Spinal cord (tissue), 10 donors: ENCODE measurements around the gene UBL4A. TPM values are rescaled to one million over a fixed set of nuclear protein-coding genes. Genes with fewer than 3 reads are reported as not detected.

ENCODE experiments used
- DNase-seq, 6 donors: peaks; one replicate each; pipeline versions ENCODE4 v3.0.0 to v3.0.0-alpha.2; 2013 to 2015; ENCODE audit warnings: low spot score in 6 of 6, low read depth in 4 of 6
- H3K27ac ChIP-seq: one replicate; pipeline ENCODE4 v1.5.1; 2013; ENCODE audit warnings: low read depth, low read length, control low read depth
- H3K27me3 ChIP-seq: one replicate; pipeline ENCODE4 v1.6.1; 2013; ENCODE audit warnings: low read length; ENCODE audit not compliant: control insufficient read depth, insufficient read depth
- H3K36me3 ChIP-seq: one replicate; pipeline ENCODE4 v1.6.1; 2013; ENCODE audit warnings: low read length; ENCODE audit not compliant: control insufficient read depth, insufficient read depth
- H3K4me1 ChIP-seq: one replicate; pipeline ENCODE4 v1.6.1; 2013; ENCODE audit warnings: low read length; ENCODE audit not compliant: control insufficient read depth, insufficient read depth
- H3K4me3 ChIP-seq: one replicate; pipeline ENCODE4 v1.5.1; 2013; ENCODE audit warnings: low read depth, low read length, control low read depth
- H3K9me3 ChIP-seq: one replicate; pipeline ENCODE4 v1.6.1; 2013; ENCODE audit warnings: low read length; ENCODE audit not compliant: control insufficient read depth, insufficient read depth
- WGBS: methylation state at CpG from one replicate; pipeline ENCODE4 v1.1.5; 2013; ENCODE audit warnings: missing lambda C conversion rate; ENCODE audit not compliant: insufficient coverage; 5-methylcytosine and 5-hydroxymethylcytosine counted together
- polyA plus RNA-seq, 2 donors: library from polyadenylated mRNA; unstranded; fragments of 120-200 nt; gene quantifications; one replicate each; pipeline ENCODE4 v1.2.1, GENCODE V29; 2013; ENCODE audit not compliant: insufficient read length in 2 of 2
- small RNA-seq: library from RNA; depleted of rRNA; stranded (forward); fragments of <200 nt; gene quantifications from one replicate; pipeline ENCODE3, GENCODE V24; 2014; ENCODE audit warnings: low replicate concordance
- total RNA-seq, 2 donors: library from RNA; depleted of rRNA in 1 of 2; stranded (reverse); fragments of 120-200 nt in 1 of 2; fragments of >200 nt in 1 of 2; gene quantifications; one replicate each; pipeline versions ENCODE4 v1.2.3 to v1.2.4, GENCODE V29; 2013 to 2014
- donor health status: healthy.

The UBL4A gene
- total and polyA plus RNA-seq, 4 donors: 29.6 to 38.3 (median 34.8) TPM

DNA sequence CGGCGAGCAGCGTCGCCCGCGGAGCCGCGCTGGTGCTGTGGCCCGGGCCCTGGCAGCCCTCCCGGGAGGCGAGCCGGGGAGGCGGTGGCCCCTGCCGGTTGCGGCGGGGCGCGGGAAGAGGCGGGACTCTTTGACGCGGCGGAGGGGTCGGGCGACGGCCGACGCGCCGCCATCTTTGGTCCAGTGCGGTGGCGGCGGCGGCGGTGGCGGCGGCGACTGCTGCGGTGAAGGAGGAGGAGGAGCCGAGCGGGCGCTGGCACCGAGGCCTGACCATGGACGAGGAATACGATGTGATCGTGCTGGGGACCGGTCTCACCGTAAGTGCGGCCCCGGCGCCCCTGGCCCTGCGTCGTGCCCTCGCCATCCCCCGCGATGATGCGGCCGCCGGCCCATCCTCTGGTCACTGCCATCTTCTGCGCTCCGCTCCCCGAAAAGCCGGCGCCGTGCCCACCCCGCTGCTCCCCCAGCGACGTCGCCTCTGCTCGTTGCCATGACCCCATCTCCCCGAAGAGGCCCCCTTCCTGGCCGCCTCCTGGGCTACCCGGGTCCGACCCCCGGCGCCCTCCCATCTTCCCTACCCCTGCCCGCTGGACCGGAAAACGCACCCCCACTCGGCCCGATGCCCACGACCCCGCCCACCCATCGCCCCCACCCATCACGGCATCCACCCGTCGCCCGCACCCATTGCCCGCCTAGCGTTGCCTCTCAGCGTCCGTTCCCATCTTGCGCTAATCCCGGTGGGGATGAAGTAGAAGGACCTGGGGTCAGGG lies 49.2 kb downstream of the UBL4A start, which contains the start of gene GDI1:
TSS of gene GDI1 (plus strand) at position 172 of the 770 bp plus-strand sequence. CDS start at position 273, 101 bp downstream.
- H3K9me3 ChIP-seq: peaks cover 3% of the 10 kb centered on the region
- peaks cover 37% of the 10 kb centered on the region for H3K4me1 ChIP-seq
- peak within 1 kb of the TSS; percentile 79 for H3K27ac ChIP-seq
- WGBS: 21% methylated on average over 82 of the region's 93 CpGs
- DNase-seq: peak in 2 of 6 donors; percentile 34 to 77
- H3K36me3 ChIP-seq: peaks cover 71% of the 10 kb centered on the region
- H3K4me3 ChIP-seq: peak within 1 kb of the TSS; percentile 57
- H3K27me3 ChIP-seq: no peaks in the 10 kb centered on the region

- WGBS: 19% methylated on average over 46 of the region's 78 CpGs
- Histone ChIP-seq H3K27me3 (no peaks in the 10 kb centered on the region), H3K27ac (peak overlapping the region; percentile 79), H3K9me3 (peaks cover 3% of the 10 kb centered on the region), H3K36me3 (peaks cover 71% of the 10 kb centered on the region), H3K4me1 (peaks cover 40% of the 10 kb centered on the region), H3K4me3 (peak overlapping the region; percentile 29)
- DNase-seq: peak in 2 of 6 donors; percentile 75 to 82
Observed at GRCh38 chrX:154436374-154436982, 49.9 kb downstream of the UBL4A start.

GRCh38 chrX:154435171-154435733 lies 51.2 kb downstream of the UBL4A start:
- Histone ChIP-seq H3K4me3 (no peak overlapping the region), H3K36me3 (peaks cover 68% of the 10 kb centered on the region), H3K27me3 (no peaks in the 10 kb centered on the region), H3K9me3 (peaks cover 3% of the 10 kb centered on the region), H3K27ac (no peak overlapping the region), H3K4me1 (peaks cover 37% of the 10 kb centered on the region)
- WGBS: 85% methylated on average over 19 of the region's 19 CpGs
- no peak for DNase-seq

DNA sequence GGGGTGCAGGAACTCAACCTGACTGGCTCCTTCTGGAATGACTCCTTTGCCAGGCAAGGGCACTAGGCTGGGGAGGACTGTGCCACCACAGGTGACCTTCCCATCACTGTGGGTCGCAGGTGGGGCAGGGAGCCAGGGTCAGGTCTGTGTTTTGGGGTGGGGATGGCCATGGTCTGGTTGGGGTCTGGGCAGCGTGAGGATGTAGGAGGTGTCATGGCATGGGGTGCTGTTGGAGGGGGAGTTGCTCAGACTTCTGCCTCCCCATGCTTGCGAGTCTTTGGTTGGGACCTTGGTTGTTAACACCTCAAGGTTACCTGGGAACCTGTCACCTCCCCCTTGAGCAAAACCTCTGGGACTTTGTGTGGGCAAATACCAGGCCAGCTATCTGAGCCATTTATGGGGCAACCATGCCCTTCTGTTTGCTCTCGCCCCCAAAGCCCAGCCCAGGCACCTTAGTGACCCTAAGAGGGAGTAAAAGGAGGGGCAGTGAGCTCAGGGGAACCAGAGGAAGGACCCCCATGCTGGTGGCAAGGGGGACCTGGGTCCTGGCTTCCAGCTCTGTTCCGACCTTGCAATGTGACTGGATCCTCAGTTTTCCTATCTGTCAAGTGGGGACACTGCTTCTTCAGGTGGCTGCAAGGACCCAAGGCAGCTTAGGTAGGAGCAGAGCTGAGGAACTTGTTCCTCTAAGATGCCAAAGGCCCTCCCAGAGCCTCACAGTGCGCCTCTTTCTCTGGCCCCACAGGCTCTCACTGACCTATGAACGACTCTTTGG lies 51.8 kb downstream of the UBL4A start:
- H3K27me3 ChIP-seq: no peaks in the 10 kb centered on the region
- peaks cover 37% of the 10 kb centered on the region for H3K4me1 ChIP-seq
- 75% methylated on average over 5 of the region's 7 CpGs for WGBS
- no peak for DNase-seq
- H3K4me3 ChIP-seq: no peak overlapping the region
- H3K27ac ChIP-seq: no peak overlapping the region
- H3K36me3 ChIP-seq: peaks cover 62% of the 10 kb centered on the region
- H3K9me3 ChIP-seq: peaks cover 3% of the 10 kb centered on the region

Small RNA genes lying within 50 kb of the gene (small RNA-seq; reads per million reads assigned to genes)
- gene MIR6858: 0.16 reads per million
- not detected for gene RN7SL697P

Other genes starting within 250 kb of the UBL4A start
- not detected for gene OPN1MW3, start 229.0 kb downstream of the UBL4A start, total RNA-seq
- not detected for gene OPN1MW3, start 229.0 kb downstream of the UBL4A start, polyA plus RNA-seq
- gene TEX28, start 191.5 kb downstream of the UBL4A start, total RNA-seq: not detected
- not detected for gene TEX28, start 191.5 kb downstream of the UBL4A start, polyA plus RNA-seq
- 10 to 100 TPM in 1 of 2 donors, 1 to 10 TPM in 1; 1.9 to 14.1 TPM for gene TKTL1, start 190.8 kb downstream of the UBL4A start, total RNA-seq
- 10 to 100 TPM; 17.7 to 22.6 TPM for gene TKTL1, start 190.8 kb downstream of the UBL4A start, polyA plus RNA-seq
- gene FLNA, start 112.0 kb downstream of the UBL4A start, total RNA-seq: 100 to 1,000 TPM; 187 to 384 TPM
- 100 to 1,000 TPM; 203 to 271 TPM for gene FLNA, start 112.0 kb downstream of the UBL4A start, polyA plus RNA-seq
- 10 to 100 TPM; 14.1 to 19.5 TPM for gene EMD, start 107.3 kb downstream of the UBL4A start, total RNA-seq
- 10 to 100 TPM; 84.4 to 88.1 TPM for gene EMD, start 107.3 kb downstream of the UBL4A start, polyA plus RNA-seq
- gene RPL10, start 88.2 kb downstream of the UBL4A start, total RNA-seq: 1,000 to 10,000 TPM; 1,775 to 3,365 TPM
- 1,000 to 10,000 TPM; 2,002 to 2,049 TPM for gene RPL10, start 88.2 kb downstream of the UBL4A start, polyA plus RNA-seq
- 10 to 100 TPM; 13.4 to 24.6 TPM for gene DNASE1L1, start 77.4 kb downstream of the UBL4A start, total RNA-seq
- gene DNASE1L1, start 77.4 kb downstream of the UBL4A start, polyA plus RNA-seq: 10 to 100 TPM in 1 of 2 donors, 1 to 10 TPM in 1; 9.9 to 16.4 TPM
- 10 to 100 TPM; 12.2 to 30.0 TPM for gene TAFAZZIN, start 75.1 kb downstream of the UBL4A start, total RNA-seq
- 10 to 100 TPM; 48.4 to 65.3 TPM for gene TAFAZZIN, start 75.1 kb downstream of the UBL4A start, polyA plus RNA-seq
- 10 to 100 TPM; 62.8 to 86.8 TPM for gene ATP6AP1, start 57.9 kb downstream of the UBL4A start, total RNA-seq
- gene ATP6AP1, start 57.9 kb downstream of the UBL4A start, polyA plus RNA-seq: 100 to 1,000 TPM; 196 to 208 TPM
- 100 to 1,000 TPM; 185 to 194 TPM for gene GDI1, start 49.5 kb downstream of the UBL4A start, total RNA-seq
- 100 to 1,000 TPM; 674 to 688 TPM for gene GDI1, start 49.5 kb downstream of the UBL4A start, polyA plus RNA-seq
- 10 to 100 TPM; 17.9 to 47.5 TPM for gene FAM50A, start 42.5 kb downstream of the UBL4A start, total RNA-seq
- 10 to 100 TPM; 82.1 to 94.8 TPM for gene FAM50A, start 42.5 kb downstream of the UBL4A start, polyA plus RNA-seq
- 10 to 100 TPM; 13.3 to 22.5 TPM for gene PLXNA3, start 28.3 kb downstream of the UBL4A start, total RNA-seq
- 100 to 1,000 TPM in 1 of 2 donors, 10 to 100 TPM in 1; 95.0 to 127 TPM for gene PLXNA3, start 28.3 kb downstream of the UBL4A start, polyA plus RNA-seq
- 10 to 100 TPM; 10.0 to 38.5 TPM for gene LAGE3, start 7.3 kb downstream of the UBL4A start, total RNA-seq
- 10 to 100 TPM; 43.7 to 46.2 TPM for gene LAGE3, start 7.3 kb downstream of the UBL4A start, polyA plus RNA-seq
- gene SLC10A3, start 4.0 kb upstream of the UBL4A start, total RNA-seq: 10 to 100 TPM in 1 of 2 donors, 1 to 10 TPM in 1; 4.9 to 13.9 TPM
- 10 to 100 TPM in 1 of 2 donors, 1 to 10 TPM in 1; 7.9 to 10.7 TPM for gene SLC10A3, start 4.0 kb upstream of the UBL4A start, polyA plus RNA-seq
- 10 to 100 TPM; 16.1 to 32.7 TPM for gene FAM3A, start 29.6 kb upstream of the UBL4A start, total RNA-seq
- gene FAM3A, start 29.6 kb upstream of the UBL4A start, polyA plus RNA-seq: 10 to 100 TPM; 47.2 to 60.3 TPM
- 10 to 100 TPM; 18.4 to 31.1 TPM for gene G6PD, start 60.2 kb upstream of the UBL4A start, total RNA-seq
- gene G6PD, start 60.2 kb upstream of the UBL4A start, polyA plus RNA-seq: 10 to 100 TPM; 41.4 to 45.5 TPM
- 10 to 100 TPM in 1 of 2 donors, 1 to 10 TPM in 1; 7.7 to 16.6 TPM for gene IKBKG, start 61.0 kb upstream of the UBL4A start, total RNA-seq
- gene IKBKG, start 61.0 kb upstream of the UBL4A start, polyA plus RNA-seq: 10 to 100 TPM; 23.8 to 23.9 TPM
- gene CTAG1A, start 98.5 kb upstream of the UBL4A start, total RNA-seq: not detected
- not detected for gene CTAG1A, start 98.5 kb upstream of the UBL4A start, polyA plus RNA-seq
- not detected for gene CTAG1B, start 132.7 kb upstream of the UBL4A start, total RNA-seq
- not detected for gene CTAG1B, start 132.7 kb upstream of the UBL4A start, polyA plus RNA-seq
- not detected for gene CTAG2, start 167.0 kb upstream of the UBL4A start, total RNA-seq
- not detected for gene CTAG2, start 167.0 kb upstream of the UBL4A start, polyA plus RNA-seq